Central memory CD8-positive, alpha-beta T cell (primary cell): ENCODE data around the gene DTNA.
"Not testable (repeated sequence)": the region's sequence is repeated elsewhere in the genome, so short reads cannot be mapped to it uniquely, and the experiment has no call there.

Experiments used
- ATAC-seq: fragments of 150-1000 bp; cut with Tn5 transposase; replicated peaks from 2 replicates; pipeline ENCODE4 v1.10.0; 2022; ENCODE audit warnings: mild to moderate bottlenecking, moderate FRiP score, moderate number of reproducible peaks; ENCODE audit not compliant: poor library complexity, severe bottlenecking; ENCODE audit errors: extremely low read depth
- DNase-seq, 2 donors: peaks; one replicate each; pipeline ENCODE4 v3.0.0; 2021; ENCODE audit warnings: low spot score in 2 of 2
- H3K27ac Mint-ChIP-seq: one replicate; pipeline ENCODE4 v1.8.0; 2022; ENCODE audit warnings: low read depth, mild to moderate bottlenecking, moderate library complexity, mixed read lengths
- H3K27me3 Mint-ChIP-seq: one replicate; pipeline ENCODE4 v1.8.0; 2022; ENCODE audit warnings: mixed read lengths
- H3K36me3 Mint-ChIP-seq: one replicate; pipeline ENCODE4 v1.8.0; 2022; ENCODE audit warnings: mild to moderate bottlenecking, moderate library complexity, mixed read lengths; ENCODE audit not compliant: insufficient read depth
- H3K4me1 Mint-ChIP-seq: one replicate; pipeline ENCODE4 v1.8.0; 2022; ENCODE audit warnings: mixed read lengths
- H3K4me3 Mint-ChIP-seq: one replicate; pipeline ENCODE4 v1.8.0; 2022; ENCODE audit warnings: mild to moderate bottlenecking, moderate library complexity, mixed read lengths
- H3K9me3 Mint-ChIP-seq: one replicate; pipeline ENCODE4 v1.8.0; 2022; ENCODE audit warnings: mixed read lengths

DTNA gene

DNA sequence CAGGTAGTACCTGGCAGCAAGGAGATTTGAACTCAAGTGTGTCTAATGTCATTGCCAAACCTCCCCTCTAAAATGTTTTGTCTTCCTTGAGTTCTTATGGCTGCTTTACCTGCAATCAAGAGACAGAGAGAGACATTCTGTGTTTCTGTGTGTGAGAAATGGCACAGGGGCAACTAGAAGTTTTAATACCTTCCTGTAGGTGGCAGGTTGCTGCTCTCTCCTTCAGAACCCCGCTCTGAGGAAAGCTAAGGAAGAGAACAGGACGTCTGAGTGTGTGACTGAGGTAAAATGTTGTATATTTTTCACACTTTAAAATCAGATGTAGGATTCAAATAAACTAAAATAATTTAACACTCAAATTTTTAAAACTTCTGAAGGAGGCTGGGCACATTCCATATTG lies 19.2 kb downstream of the DTNA start:
- Mint-ChIP-seq H3K27me3 (no peaks in the 10 kb centered on the region), H3K4me3 (no peak overlapping the region), H3K9me3 (no peaks in the 10 kb centered on the region), H3K36me3 (no peaks in the 10 kb centered on the region), H3K27ac (no peak overlapping the region), H3K4me1 (no peaks in the 10 kb centered on the region)
- no peak for ATAC-seq
- no peak for DNase-seq

- no peak for ATAC-seq
- no peak overlapping the region for H3K27ac Mint-ChIP-seq
- no peaks in the 10 kb centered on the region for H3K9me3 Mint-ChIP-seq
- H3K4me1 Mint-ChIP-seq, result no peaks in the 10 kb centered on the region
- H3K4me3 Mint-ChIP-seq, result no peak overlapping the region
- H3K27me3 Mint-ChIP-seq, result no peaks in the 10 kb centered on the region
- H3K36me3 Mint-ChIP-seq, result no peaks in the 10 kb centered on the region
- DNase-seq, result no peak
These were observed 19.8 kb downstream of the DTNA start for GRCh38 chr18:34729740-34730355.

- H3K36me3 Mint-ChIP-seq, result no peaks in the 10 kb centered on the region
- H3K27ac Mint-ChIP-seq, result no peak overlapping the region
- no peak for ATAC-seq
- no peaks in the 10 kb centered on the region for H3K27me3 Mint-ChIP-seq
- H3K9me3 Mint-ChIP-seq, result no peaks in the 10 kb centered on the region
- H3K4me1 Mint-ChIP-seq, result no peaks in the 10 kb centered on the region
- no peak for DNase-seq
- no peak overlapping the region for H3K4me3 Mint-ChIP-seq
These were observed 20.7 kb downstream of the DTNA start for GRCh38 chr18:34730774-34731173.

- no peaks in the 10 kb centered on the region for H3K36me3 Mint-ChIP-seq
- no peak for ATAC-seq
- H3K4me1 Mint-ChIP-seq, result no peaks in the 10 kb centered on the region
- no peaks in the 10 kb centered on the region for H3K27me3 Mint-ChIP-seq
- H3K4me3 Mint-ChIP-seq, result no peak overlapping the region
- H3K27ac Mint-ChIP-seq, result no peak overlapping the region
- H3K9me3 Mint-ChIP-seq, result no peaks in the 10 kb centered on the region
- DNase-seq, result no peak
These were observed 24.0 kb downstream of the DTNA start for GRCh38 chr18:34734056-34734455.

GRCh38 chr18:34734526-34734925 lies 24.4 kb downstream of the DTNA start:
- not testable (repeated sequence) for H3K4me1 Mint-ChIP-seq, ATAC-seq, DNase-seq, H3K36me3 Mint-ChIP-seq, H3K27ac Mint-ChIP-seq, H3K27me3 Mint-ChIP-seq, H3K4me3 Mint-ChIP-seq, H3K9me3 Mint-ChIP-seq

DNA sequence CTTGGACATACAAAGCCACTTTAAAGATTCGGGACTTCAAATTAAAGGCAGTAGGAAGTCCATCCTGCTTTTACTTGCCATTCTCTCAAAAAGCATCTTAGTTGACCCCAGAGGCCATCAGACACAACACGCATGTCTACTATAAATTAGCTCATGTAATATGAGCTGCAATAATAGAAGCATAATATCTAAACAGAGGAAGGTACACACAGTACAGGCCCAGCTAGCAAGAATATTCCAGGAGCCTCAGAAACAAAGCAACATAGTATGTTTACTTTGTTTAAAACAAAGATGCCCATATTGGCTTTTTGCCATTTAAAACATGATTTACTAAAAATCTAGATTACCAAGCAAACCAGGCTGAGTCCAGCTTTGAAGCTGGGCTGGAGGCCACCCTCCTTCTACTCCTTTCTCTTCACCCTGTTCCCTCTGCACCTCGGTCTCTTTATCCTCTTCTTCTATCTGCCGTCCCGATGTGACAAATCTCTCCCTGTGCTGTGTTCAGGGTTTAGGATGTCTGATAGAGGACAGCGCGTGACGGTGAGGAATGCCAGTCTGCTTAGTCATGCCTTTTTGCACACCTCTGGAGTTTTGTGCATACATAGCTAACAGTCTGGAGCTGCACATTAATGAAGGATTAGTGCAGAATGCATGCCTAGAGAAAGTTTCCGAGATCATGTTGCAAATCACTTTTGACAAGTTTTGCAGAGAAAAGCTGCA lies 28.2 kb downstream of the DTNA start:
- DNase-seq (no peak), ATAC-seq (no peak)
- Mint-ChIP-seq H3K27ac (no peak overlapping the region), H3K27me3 (no peaks in the 10 kb centered on the region), H3K9me3 (no peaks in the 10 kb centered on the region), H3K4me3 (no peak overlapping the region), H3K36me3 (no peaks in the 10 kb centered on the region), H3K4me1 (no peaks in the 10 kb centered on the region)

DNA sequence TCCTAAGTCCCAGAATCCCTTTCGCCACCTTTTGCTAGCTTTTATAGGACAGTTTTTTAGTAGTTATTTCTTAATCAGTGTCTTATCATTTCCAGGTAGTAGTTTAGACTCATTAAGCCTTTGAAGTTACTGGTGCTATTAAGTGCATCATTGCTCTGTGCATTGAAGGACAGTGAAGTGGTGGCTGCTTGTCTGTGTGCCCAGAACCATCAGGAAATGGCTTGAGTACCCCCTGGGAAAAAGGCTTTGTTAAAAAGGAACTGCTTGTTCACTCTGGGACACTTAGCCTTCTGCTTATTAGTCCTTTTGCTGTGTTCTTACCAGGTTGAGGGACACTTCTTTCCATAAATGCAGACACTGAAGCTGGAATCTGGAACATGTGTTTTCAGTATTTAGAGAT lies 30.0 kb downstream of the DTNA start:
- Mint-ChIP-seq H3K4me1 (no peaks in the 10 kb centered on the region), H3K4me3 (no peak overlapping the region), H3K27ac (no peak overlapping the region), H3K27me3 (no peaks in the 10 kb centered on the region), H3K9me3 (no peaks in the 10 kb centered on the region), H3K36me3 (no peaks in the 10 kb centered on the region)
- DNase-seq (no peak), ATAC-seq (no peak)

GRCh38 chr18:34740724-34741123 lies 30.6 kb downstream of the DTNA start:
- Mint-ChIP-seq H3K27me3 (no peaks in the 10 kb centered on the region), H3K4me1 (no peaks in the 10 kb centered on the region), H3K9me3 (no peaks in the 10 kb centered on the region), H3K27ac (no peak overlapping the region), H3K4me3 (no peak overlapping the region), H3K36me3 (no peaks in the 10 kb centered on the region)
- DNase-seq (no peak), ATAC-seq (no peak)

DNA sequence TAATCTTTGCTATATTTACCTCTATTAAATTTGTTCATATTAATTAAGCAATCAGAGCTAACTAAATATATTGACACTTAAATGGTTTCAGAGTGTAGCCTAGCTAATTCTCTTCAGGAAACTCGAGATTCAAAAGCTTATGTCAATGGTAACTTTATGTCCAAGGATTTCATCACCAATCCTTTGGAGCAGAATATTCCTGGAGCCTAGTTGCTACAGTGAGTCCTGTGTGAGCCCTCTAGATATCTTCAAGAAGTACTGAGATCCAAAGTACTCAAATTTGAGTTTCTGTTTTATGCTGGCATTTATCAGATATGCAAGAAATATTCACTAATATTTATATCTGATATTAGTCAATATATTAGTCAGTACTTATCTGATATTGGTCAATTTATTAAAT lies 31.3 kb downstream of the DTNA start:
- no peaks in the 10 kb centered on the region for H3K27me3 Mint-ChIP-seq
- ATAC-seq, result no peak
- H3K4me3 Mint-ChIP-seq, result no peak overlapping the region
- H3K9me3 Mint-ChIP-seq, result no peaks in the 10 kb centered on the region
- DNase-seq, result no peak
- H3K27ac Mint-ChIP-seq, result no peak overlapping the region
- no peaks in the 10 kb centered on the region for H3K4me1 Mint-ChIP-seq
- no peaks in the 10 kb centered on the region for H3K36me3 Mint-ChIP-seq

GRCh38 chr18:34742891-34743341 lies 32.8 kb downstream of the DTNA start:
- Mint-ChIP-seq H3K4me3 (no peak overlapping the region), H3K27me3 (no peaks in the 10 kb centered on the region), H3K9me3 (no peaks in the 10 kb centered on the region), H3K36me3 (no peaks in the 10 kb centered on the region), H3K27ac (no peak overlapping the region), H3K4me1 (no peaks in the 10 kb centered on the region)
- ATAC-seq (no peak), DNase-seq (no peak)

DNA sequence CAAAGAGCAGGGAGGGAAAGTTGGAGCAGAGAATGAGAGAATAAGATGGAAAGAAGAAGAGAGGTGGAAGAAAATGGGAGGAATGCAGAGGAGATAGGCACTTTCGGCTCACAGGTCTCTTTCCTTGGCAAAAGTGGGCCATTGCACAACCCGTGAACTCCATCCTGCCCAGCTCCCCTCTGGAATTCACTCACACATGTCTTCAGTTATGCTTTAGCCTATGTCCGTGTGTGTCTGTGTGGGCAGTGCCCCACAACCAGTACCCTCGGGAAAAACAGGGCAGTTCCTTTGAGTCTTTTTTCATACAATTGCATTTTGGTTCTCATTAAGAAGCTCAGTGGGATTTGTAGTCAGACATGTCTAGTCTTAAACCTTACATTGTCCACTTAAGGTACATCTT lies 34.5 kb downstream of the DTNA start:
- ATAC-seq, result no peak
- Mint-ChIP-seq H3K27me3 (no peaks in the 10 kb centered on the region), H3K4me3 (no peak overlapping the region), H3K4me1 (no peaks in the 10 kb centered on the region), H3K27ac (no peak overlapping the region), H3K9me3 (no peaks in the 10 kb centered on the region), H3K36me3 (no peaks in the 10 kb centered on the region)
- DNase-seq, result no peak

DNA sequence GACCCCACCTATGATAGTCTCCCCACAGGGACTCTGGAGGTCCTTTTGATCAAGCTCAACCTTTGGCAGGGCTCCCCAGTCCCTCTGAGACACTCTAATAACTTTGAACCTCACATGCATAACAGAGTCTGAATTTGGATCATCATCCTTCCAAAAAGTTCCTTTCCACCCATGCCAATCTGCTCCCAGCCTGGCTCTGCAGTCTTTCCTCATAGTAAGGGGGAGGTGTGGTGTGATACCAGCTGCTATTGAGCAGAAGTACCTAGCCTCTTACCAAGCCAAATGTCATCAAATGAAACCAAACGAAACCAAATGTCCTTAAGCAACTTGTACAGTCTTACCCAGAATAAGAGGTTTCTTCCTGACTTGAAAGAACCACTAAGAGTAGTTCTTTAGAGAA lies 36.5 kb downstream of the DTNA start:
- no peak overlapping the region for H3K27ac Mint-ChIP-seq
- H3K36me3 Mint-ChIP-seq, result no peaks in the 10 kb centered on the region
- DNase-seq (no peak), ATAC-seq (no peak)
- no peaks in the 10 kb centered on the region for H3K9me3 Mint-ChIP-seq
- H3K4me3 Mint-ChIP-seq, result no peak overlapping the region
- H3K27me3 Mint-ChIP-seq, result peaks cover 9% of the 10 kb centered on the region
- no peaks in the 10 kb centered on the region for H3K4me1 Mint-ChIP-seq

DNA sequence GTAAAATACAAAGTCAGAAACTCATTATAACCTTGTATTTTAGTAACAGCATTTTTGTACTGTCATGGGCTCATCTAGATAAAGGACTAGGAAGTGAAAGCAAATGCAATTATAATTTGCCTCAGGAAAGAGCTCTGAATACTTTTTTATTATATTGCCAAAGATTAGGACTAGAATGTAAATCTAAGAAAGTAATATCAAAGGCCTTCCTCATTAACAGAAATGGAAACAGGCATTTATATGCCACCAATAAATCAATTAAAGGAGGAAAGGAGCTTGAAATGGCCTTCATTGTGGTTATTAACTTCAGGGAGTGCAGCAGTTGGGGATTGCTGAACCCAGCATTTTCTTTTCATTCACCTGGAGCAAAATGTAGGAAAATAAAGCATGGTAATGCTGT lies 39.6 kb downstream of the DTNA start:
- H3K4me3 Mint-ChIP-seq, result no peak overlapping the region
- H3K4me1 Mint-ChIP-seq, result no peaks in the 10 kb centered on the region
- no peak overlapping the region for H3K27ac Mint-ChIP-seq
- H3K36me3 Mint-ChIP-seq, result no peaks in the 10 kb centered on the region
- H3K9me3 Mint-ChIP-seq, result no peaks in the 10 kb centered on the region
- no peak for ATAC-seq
- H3K27me3 Mint-ChIP-seq, result peaks cover 26% of the 10 kb centered on the region
- DNase-seq, result no peak
